Adrenal gland (tissue), 12 donors: ENCODE data around the gene ZNF569. TPM values are rescaled to one million over a fixed set of nuclear protein-coding genes. Genes with fewer than 3 reads are reported as not detected.
A peak's percentile ranks its signal among the peaks of the same experiment; 100 is the strongest.

ENCODE experiments used
- DNase-seq, 7 donors: peaks; one replicate each; pipeline ENCODE4 v3.0.0-alpha.2; 2019 to 2020
- H3K27ac ChIP-seq, 5 donors: fragments of 200-600 bp; sonication (generic) in 4 of 5; 1 replicate in 3 of 5; 2 replicates in 2 of 5; pipeline versions ENCODE4 v1.5.1 to v1.8.0; 2016 to 2020; ENCODE audit warnings: mild to moderate bottlenecking in 1 of 5
- H3K27me3 ChIP-seq: fragments of 200-600 bp; 2 replicates; pipeline ENCODE4 v1.8.0; 2021
- H3K36me3 ChIP-seq, 2 donors: fragments of 200-600 bp; replicated peaks in 1 of 2; 1 replicate in 1 of 2; 2 replicates in 1 of 2; pipeline versions ENCODE4 v1.5.1 to v1.8.0; 2018 to 2022
- H3K4me1 ChIP-seq, 2 donors: fragments of 200-600 bp; replicated peaks in 1 of 2; 1 replicate in 1 of 2; 2 replicates in 1 of 2; pipeline versions ENCODE4 v1.5.1 to v1.8.0; 2018 to 2021
- H3K4me3 ChIP-seq, 4 donors: fragments of 200-600 bp; sonication (generic) in 3 of 4; one replicate each; pipeline ENCODE4 v1.5.1; 2016 to 2018
- H3K9me3 ChIP-seq, 3 donors: fragments of 200-600 bp; sonication (generic) in 1 of 3; replicated peaks in 1 of 3; 1 replicate in 2 of 3; 2 replicates in 1 of 3; pipeline versions ENCODE4 v1.5.1 to v1.8.0; 2016 to 2021
- POLR2A ChIP-seq, 2 donors: fragments of 450-650 bp; IDR thresholded peaks; one replicate each; pipeline ENCODE4 v1.6.1; 2017; ENCODE audit warnings: antibody characterized with exemption in 2 of 2, mild to moderate bottlenecking in 2 of 2, moderate library complexity in 1 of 2
- WGBS, 4 donors: extraction: QIAGEN DNeasy Blood & Tissue Kit in 2 of 4; methylation state at CpG; one replicate each; pipeline versions ENCODE4 v1.1.5 to v1.1.7; 2013 to 2017; 5-methylcytosine and 5-hydroxymethylcytosine counted together
- intact Hi-C, 2 donors: fragments of 100-400 bp; cut with DNase I; formaldehyde crosslinking; loops; one replicate each; pipeline versions ENCODE4 v1.14.1 to v1.15.0; 2022 to 2023
- polyA plus RNA-seq, 3 donors: library from polyadenylated mRNA; stranded (reverse); fragments of 200-250 nt in 2 of 3; fragments of 350-450 nt in 1 of 3; fragmentation: Illumina TruSeq in 1 of 3; extraction: RNeasy Lipid Tissue Mini Kit (QIAGEN cat#74804) in 1 of 3; gene quantifications; one replicate each; pipeline ENCODE4 v1.2.3, GENCODE V29; 2013 to 2014
- total RNA-seq, 9 donors: library from RNA; depleted of rRNA in 4 of 9; stranded (reverse); fragments of >200 nt in 4 of 9; fragments of 120-200 nt in 1 of 9; fragmentation: NEBNext Ultra II Directional in 1 of 9; extraction: Animal tissue kit (Norgen Biotek cat#: 25700) in 1 of 9; gene quantifications; one replicate each; pipeline versions ENCODE4 v1.1.0 to v1.2.4, GENCODE V29; 2013 to 2023
- TF ChIP-seq, protein P1 (sequence below), 6 experiments: fragments of 450-650 bp in 4 of 6; fragments of 200-600 bp in 2 of 6; sonication (generic) in 1 of 6; IDR thresholded peaks; 1 replicate in 5 of 6; 2 replicates in 1 of 6; pipeline versions ENCODE4 v1.5.1 to v1.8.0; 2016 to 2021; ENCODE audit warnings: antibody characterized with exemption in 6 of 6, mild to moderate bottlenecking in 2 of 6, moderate library complexity in 1 of 6
- donor health status: healthy with polysubstance abuse.
- donor health status: Bipolar disorder and iron deficiency.
- donor health status: DM: yes; HTN: yes; CAD: no.
- donor health status: DM: no; HTN: no; CAD: no.
- donor health status: DM: no; HTN: no; CAD: no.
- donor health status: DM: yes; HTN: yes; CAD: no.

ZNF569 gene
- total and polyA plus RNA-seq, 12 donors: 2.3 to 36.6 (median 8.4) TPM

DNA sequence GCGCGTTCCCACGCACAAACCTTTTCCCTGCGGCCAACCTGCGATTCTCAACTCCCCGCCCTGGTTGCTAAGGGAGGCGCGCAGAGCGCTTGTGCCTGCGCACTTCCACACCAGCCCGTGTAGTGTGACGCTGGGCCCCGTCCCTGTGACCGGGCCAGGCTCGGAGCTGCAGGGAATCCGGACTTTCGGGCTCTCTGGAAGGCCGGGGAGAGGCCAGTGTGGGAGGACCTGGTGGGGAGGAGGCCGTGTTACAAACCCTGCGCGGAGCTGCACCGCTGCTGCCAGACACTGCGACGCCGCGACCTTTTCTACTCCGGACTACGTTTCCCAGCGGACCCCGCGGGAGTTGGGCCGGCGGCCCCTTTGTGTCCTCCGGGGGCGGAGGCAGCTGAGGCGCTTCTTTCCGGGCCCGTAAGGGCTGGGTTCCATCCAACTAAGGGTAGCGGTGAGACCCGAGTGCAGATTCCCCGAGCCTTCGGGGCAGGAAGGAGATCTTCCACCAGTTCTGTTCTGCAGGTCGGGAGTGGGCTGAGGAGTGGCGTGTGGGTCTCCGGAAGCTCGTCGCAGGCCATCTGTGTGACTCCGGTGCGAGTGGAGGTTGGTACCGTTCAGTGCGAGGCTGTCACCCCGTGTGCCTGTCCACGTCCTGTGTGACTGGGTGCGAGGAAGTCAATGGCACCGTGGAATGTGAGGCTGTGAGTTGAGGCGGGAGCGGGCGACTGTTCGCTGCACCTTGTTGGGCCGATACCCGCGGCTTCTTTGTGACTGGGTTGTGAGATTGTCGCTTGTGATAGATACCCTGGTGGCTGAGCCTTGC lies 1.9 kb upstream of the ZNF569 start, which contains the start of gene ZNF570:
Gene ZNF570 (plus strand): TSS at position 396 of the 817 bp plus-strand sequence. CDS start 999 bp downstream, outside the sequence.
- intact Hi-C loops: no loop called here
- WGBS, 4 donors: 0% methylated on average over 22 to 63 of the region's 63 CpGs
- TF ChIP-seq, protein P1, sequence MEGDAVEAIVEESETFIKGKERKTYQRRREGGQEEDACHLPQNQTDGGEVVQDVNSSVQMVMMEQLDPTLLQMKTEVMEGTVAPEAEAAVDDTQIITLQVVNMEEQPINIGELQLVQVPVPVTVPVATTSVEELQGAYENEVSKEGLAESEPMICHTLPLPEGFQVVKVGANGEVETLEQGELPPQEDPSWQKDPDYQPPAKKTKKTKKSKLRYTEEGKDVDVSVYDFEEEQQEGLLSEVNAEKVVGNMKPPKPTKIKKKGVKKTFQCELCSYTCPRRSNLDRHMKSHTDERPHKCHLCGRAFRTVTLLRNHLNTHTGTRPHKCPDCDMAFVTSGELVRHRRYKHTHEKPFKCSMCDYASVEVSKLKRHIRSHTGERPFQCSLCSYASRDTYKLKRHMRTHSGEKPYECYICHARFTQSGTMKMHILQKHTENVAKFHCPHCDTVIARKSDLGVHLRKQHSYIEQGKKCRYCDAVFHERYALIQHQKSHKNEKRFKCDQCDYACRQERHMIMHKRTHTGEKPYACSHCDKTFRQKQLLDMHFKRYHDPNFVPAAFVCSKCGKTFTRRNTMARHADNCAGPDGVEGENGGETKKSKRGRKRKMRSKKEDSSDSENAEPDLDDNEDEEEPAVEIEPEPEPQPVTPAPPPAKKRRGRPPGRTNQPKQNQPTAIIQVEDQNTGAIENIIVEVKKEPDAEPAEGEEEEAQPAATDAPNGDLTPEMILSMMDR (IDR thresholded peaks at IDR 0.05): peak in 2 of 6 experiments; percentile 7 to 29
- TF ChIP-seq POLR2A (IDR thresholded peaks at IDR 0.05): peak; percentile 44 to 76
- Histone ChIP-seq H3K27me3 (no peaks in the 10 kb centered on the region), H3K27ac (peak within 1 kb of the TSS; percentile 84 to 97 (median 88)), H3K4me3 (peak within 1 kb of the TSS; percentile 38 to 91 (median 61)), H3K4me1 (peaks cover 16 to 28% of the 10 kb centered on the region in 2 donors), H3K9me3 (peaks cover 0 to 4% (median 0%) of the 10 kb centered on the region in 3 donors), H3K36me3 (peaks cover 0 to 5% of the 10 kb centered on the region in 2 donors)
- peak; percentile 88 to 95 (median 91) for DNase-seq

DNA sequence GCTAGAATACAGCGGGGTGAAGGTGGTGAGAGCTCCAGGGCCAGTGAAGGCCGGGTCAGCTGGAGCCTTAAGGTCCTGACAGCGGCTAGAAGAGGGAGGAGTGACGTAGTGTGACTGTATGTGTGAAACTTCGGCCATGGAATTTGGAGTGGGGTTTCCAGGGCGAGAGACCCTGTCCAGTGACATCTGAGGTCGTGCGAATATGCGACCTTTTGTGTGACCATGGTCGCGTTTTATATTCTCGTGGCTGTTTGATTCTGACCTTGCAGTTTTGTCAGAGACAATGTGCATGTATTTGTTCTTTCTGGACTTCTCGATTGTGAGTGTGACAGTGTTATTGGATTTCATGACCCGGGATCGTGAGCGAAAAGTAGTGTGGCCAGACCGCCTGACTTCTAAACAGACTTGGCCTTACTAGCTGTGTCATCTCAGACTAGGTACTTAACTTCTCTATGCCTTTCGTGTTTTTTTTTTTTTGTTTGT lies 405 bp upstream of the ZNF569 start:
- Histone ChIP-seq H3K4me3 (peak overlapping the region in 2 of 4 donors; percentile 57 to 82), H3K27me3 (no peaks in the 10 kb centered on the region), H3K9me3 (peaks cover 0 to 4% (median 0%) of the 10 kb centered on the region in 3 donors), H3K27ac (peak overlapping the region; percentile 70 to 97 (median 85)), H3K4me1 (peaks cover 16 to 28% of the 10 kb centered on the region in 2 donors), H3K36me3 (peaks cover 0 to 6% of the 10 kb centered on the region in 2 donors)
- WGBS, 4 donors: 40 to 50% (median 46%) methylated on average over 18 of the region's 18 CpGs
- peak in 1 of 7 donors; percentile 57 for DNase-seq
- peak in 1 of 2 donors; percentile 43 for TF ChIP-seq POLR2A (IDR thresholded peaks at IDR 0.05)
- TF ChIP-seq, protein P1 (IDR thresholded peaks at IDR 0.05): no peak
- intact Hi-C loops: no loop called here

DNA sequence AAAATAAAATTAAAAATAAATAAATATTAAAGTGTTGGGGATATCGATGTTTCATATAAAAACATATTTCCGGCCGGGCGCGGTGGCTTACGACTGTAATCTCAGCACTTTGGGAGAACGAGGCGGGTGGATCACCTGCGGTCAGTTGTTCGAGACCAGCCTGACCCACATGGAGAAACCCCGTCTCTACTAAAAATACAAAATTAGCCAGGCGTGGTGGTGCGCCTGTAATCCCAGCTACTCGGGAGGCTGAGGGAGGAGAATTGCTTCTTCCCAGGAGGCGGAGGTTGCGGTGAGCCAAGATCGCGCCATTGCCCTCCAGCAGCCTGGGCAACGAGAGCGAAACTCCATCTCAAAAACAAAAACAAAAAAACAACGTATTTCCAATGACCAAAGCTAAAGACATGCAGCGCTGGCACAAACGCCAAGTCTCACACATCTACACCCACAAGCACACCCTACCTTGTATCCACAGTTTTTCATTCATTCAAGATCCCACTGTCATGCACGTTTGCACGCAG lies 907 bp downstream of the ZNF569 start:
- no peak for TF ChIP-seq POLR2A (IDR thresholded peaks at IDR 0.05)
- TF ChIP-seq, protein P1 (IDR thresholded peaks at IDR 0.05): no peak
- intact Hi-C loops: no loop called here
- peaks cover 0 to 6% of the 10 kb centered on the region in 2 donors for H3K36me3 ChIP-seq
- peak overlapping the region; percentile 53 to 85 (median 70) for H3K4me3 ChIP-seq
- WGBS, 4 donors: 30 to 34% (median 32%) methylated on average over 25 of the region's 25 CpGs
- DNase-seq: no peak
- no peaks in the 10 kb centered on the region for H3K27me3 ChIP-seq
- peak overlapping the region; percentile 70 to 97 (median 85) for H3K27ac ChIP-seq
- H3K4me1 ChIP-seq: peaks cover 16 to 28% of the 10 kb centered on the region in 2 donors
- peaks cover 0 to 13% (median 0%) of the 10 kb centered on the region in 3 donors for H3K9me3 ChIP-seq
